Endometrial microvascular endothelial cells (primary cell): ENCODE measurements around the gene MFNG. TPM values are rescaled to one million over a fixed set of nuclear protein-coding genes. Genes with fewer than 3 reads are reported as not detected.

Experiments
- in situ Hi-C: cut with HindIII; loops from 2 replicates; pipeline ENCODE4 v1.10.0; 2017; ENCODE audit warnings: low sequenced_read_pairs, low pct_unique_long_range_greater_than_20kb; ENCODE audit errors: inconsistent ontology term
- total RNA-seq: library from RNA; depleted of rRNA; stranded (reverse); fragments of >200 nt; gene quantifications from one replicate; pipeline ENCODE4 v1.2.3, GENCODE V29; 2015; ENCODE audit errors: inconsistent ontology term

Gene MFNG
- total RNA-seq, 1 donor from 2014 or later = 321 TPM

DNA sequence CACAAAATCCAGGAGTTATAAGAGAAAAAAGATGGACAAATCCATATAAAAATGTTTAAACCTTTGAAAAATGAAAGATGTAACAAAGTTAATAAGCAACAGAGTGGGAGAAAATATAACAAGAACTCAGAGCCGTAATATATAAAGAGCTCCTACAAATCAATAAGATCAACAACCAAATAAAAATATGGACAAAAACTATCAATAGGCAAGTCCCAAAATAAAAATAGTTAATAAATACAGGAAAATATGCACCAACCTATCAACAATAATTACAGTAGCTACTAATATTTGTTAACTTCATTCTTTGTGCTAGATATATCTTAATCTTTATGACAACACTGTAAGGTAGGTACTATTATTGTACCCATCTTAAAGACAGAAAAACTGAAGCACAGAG, 30.3 kb upstream of the MFNG start:
- in situ Hi-C loops = no loop called here

DNA sequence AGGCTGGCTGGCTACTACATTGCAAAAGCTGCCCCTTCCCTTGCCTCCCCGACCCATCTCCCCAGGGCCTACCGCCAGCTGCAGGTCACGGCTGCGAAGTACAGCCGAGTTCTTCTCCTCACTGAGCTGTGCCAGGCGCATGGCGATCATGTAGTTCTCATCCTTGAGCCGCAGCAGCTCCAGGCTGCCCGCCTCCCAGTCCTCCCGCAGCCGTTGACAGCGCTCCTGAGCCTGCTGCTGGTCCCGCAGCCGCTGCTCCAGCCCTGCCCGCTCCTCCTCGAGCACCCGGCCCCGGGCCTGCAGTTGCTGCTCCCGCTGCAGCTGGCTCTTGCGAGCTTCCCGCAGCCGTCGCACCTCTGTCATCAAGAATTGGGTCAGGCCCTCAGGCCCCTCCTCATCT, 29.7 kb upstream of the MFNG start:
- in situ Hi-C loops = no loop called here

DNA sequence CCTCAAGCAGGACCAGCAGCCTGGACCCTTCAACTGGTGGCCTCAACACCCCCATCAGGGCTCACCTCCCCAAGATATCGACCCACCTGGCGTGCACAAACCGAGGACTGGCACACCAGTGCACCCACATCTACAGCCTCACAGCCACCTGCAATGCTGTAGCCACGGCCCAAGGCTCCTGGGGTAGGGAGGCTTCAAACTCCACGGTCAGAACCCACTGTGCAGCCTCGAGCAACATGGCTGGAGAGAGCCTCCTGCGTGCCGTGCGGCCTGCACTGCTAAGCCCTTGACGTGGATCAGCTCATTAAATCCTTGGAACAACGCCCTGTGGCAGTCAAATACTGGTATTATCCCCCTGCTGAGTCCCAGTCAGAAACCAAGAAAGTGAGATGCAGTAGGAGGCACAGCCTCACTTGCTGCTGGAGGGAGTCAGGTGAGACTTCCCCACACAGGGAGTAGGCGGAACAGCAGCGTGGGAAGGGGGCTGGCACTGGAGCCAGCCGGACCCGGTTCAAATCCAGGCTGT, 28.4 kb upstream of the MFNG start:
- in situ Hi-C loops = no loop called here

DNA sequence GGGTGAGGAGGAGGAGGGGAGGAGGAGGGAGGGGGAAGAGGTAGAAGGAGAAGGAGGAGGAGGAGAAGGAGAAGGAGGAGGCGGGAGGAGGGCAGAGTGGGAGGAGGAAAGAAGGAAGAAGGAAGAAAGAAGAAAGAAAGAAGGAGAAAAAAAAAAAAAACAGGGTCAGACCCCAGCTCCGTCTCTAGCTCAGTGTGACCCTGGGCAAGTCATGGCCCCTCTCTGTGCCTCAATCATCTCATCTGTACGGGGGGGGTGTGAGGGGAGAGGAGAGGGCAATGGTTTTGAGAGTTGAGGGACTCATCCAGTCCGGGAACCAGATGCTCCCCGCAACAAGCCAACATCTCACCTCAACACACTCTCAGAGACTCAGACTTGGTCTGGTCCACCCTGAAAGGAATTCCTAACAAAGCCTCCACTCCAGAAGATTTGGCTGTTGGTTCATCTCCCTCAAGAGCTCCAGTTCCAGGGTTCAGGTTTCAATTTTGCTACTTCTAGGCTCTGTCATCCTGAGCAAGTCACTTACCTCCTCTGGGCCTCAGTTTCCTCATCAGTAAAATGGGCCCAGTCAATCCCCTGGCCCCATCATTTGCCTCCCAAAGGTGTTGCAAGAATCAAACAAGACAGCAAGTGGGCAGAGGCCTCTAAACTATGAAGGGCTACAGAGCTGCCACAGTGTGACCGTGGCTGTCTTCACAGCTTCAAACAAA, 25.4 kb upstream of the MFNG start:
- in situ Hi-C loops = no loop called here

DNA sequence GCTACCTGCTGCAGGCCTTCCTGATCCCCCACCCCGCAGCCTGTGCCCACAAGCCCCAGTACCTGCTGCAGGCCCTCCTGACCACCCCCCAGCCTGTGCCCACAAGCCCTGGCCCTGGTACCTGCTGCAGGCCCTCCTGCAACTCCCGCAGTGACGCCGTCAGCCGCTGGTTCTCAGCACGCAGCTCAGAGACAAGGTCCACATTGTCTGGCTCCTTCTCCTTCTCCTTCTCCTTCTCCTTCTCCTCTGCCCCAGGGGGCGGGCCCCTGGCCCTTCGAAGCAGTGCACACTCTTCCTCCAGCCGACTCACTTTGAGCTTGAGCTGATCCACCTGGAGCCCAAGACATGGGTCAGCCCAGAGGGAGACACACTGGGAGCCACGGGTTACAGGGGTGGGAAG, 23.9 kb upstream of the MFNG start:
- in situ Hi-C loops = no loop called here

DNA sequence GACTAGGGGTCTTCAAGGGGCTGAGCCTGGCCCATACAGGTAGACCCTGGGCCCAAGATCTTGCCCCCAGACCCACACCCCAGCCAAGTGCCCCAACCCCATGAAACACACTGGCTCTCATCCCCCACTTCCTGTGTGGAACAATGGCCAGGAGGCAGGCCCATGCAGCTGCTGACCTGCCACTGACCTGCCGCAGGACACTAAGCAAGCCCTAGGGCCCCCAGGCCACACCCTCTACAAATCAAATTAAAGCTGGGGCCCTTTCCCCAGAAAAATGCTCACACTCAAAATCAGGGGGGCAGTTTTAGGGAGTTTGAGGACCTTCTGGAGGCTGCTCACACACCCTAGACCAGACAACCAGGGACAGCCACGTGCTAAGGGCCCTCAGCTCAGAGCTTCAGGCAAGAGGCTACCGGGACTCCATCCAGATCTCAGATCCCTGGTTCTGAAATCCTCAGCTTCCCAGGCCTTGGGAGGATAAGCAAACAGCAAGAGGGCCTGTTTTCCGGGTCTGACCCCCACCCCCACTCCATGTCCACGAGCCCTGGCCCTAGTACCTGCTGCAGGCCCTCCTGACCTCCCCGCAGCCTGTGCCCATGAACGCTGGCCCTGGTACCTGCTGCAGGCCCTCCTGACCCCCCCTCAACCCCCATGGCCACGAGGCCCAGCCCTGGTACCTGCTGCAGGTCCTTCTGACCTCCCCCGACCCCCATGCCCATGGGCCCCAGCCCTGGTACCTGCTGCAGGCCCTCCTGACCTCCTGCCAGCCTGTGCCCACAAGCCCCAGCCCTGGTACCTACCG, 23.1 kb upstream of the MFNG start:
- in situ Hi-C loops = no loop called here

DNA sequence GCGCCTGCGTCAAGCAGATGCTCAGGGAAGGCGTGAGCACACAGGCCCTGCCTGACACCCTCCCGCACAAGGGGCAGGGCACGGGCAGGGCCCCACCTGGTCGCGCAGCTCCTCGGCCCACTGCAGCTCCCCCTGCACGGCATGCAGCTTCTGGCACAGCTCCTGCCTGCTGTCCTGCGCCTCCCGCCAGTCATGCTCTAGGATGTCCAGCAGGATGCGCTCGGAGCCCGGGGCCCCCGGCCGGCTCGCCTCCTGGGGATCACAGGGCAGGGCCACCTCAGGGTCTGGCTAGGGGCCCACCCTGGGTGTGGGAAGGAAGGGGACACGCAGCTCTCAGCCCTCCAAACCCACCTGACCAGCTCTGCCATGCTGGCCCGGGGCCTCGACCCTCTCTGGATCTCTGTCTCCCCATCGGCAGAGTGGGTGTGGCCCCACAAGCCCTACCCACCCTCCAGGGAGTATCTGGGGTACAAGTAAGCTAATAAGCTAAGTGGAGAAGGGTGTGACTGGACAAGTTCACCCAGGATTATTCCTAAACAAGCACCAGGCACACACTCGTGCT, 22.3 kb upstream of the MFNG start:
- in situ Hi-C loops = no loop called here

DNA sequence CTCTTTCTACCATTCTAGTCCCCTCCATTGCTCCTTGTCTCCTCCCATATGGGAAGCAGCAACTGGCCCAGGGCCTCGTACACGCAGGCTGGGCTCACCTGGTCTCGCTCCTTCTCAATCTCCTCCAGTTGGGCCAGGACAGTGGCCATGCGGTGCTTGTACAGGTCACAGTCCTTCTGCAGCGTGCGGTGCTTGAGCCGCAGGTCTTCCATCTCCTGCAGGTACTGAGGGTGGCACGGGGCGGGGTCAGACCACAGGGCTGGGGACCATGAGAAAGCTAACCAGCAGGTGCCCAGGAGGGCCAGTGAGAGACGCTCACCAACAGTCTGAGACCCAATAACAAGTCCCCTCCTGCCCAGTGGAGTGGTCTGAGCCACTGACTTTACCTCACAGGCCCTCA, 21.5 kb upstream of the MFNG start:
- in situ Hi-C loops = no loop called here

DNA sequence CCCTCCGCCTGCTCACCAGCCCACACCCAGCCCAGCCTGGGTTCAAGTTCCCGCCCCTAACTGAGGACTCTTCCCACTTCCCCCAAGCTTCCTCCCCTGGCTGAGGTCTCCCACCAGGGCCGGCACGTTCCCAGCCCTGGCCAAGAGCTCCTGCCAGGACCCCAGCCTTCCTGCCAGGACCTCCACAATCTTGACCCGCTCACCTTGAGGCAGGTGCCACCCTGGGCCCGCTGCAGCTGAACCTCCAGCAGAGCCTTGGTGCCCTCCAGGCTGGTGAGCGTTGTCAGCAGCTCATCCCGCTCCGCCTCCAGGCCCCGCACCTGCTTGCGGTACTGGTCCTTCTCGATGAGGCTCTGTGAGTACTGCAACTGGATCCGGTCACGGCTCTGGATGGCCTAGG, 19.8 kb upstream of the MFNG start:
- in situ Hi-C loops = no loop called here

DNA sequence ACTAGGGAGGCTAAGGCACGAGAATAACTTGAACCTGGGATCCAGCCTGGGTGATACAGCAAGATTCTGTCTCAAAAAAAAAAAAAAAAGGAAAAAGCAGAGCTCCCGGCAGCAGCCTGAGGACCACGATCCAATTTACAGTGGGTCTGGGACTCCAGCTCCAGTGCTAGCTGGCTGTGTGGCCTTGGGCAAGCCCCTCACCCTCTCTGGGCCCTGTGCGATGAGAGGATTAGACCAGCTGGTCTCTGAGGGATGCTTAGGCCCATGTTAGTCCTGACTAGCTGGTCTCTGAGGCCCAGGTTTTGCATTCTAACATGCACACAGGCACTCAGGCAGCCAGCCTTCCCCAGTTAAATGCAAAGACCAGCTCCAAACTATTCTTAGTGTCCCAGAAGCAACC, 19.4 kb upstream of the MFNG start:
- in situ Hi-C loops = no loop called here

DNA sequence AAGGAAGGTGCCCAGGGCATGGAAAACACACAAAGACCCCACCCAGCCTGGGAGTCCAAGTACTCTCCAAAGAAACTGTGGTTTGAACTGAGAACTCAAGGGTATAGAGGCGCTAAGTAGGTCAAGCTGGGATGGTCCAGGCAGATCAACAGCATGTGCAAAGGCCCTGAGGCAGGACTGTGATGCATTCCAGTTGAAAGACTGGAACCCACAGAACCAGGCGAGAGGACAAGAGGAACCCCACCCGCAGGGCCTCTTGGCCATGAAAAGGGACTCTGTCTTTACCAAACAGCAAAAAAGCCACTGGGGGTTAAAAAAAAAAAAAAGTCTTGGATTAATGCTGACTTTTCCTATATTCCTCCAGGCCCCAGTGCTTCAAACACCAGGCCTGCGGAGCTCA, 18.8 kb upstream of the MFNG start:
- in situ Hi-C loops = no loop called here

DNA sequence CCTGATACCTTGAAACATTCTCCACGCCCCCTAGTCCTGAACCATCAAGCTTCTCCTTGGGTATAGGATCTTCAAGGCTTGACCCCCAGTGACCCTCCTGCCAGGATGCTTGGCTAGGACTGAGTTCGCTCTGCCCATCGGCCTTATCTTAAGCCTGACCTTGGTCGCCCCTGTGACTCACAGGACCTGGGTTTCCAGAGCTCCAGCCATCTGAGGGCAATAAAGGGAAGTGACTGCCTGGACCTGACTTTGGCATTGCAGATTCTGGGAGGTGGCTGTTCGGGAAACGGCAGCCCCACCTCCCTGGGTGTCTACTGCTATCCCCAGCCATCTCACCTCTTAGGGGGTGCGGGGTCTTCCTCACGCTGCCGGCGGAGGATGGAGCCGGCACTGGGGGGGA, 17.7 kb upstream of the MFNG start:
- in situ Hi-C loops = no loop called here

DNA sequence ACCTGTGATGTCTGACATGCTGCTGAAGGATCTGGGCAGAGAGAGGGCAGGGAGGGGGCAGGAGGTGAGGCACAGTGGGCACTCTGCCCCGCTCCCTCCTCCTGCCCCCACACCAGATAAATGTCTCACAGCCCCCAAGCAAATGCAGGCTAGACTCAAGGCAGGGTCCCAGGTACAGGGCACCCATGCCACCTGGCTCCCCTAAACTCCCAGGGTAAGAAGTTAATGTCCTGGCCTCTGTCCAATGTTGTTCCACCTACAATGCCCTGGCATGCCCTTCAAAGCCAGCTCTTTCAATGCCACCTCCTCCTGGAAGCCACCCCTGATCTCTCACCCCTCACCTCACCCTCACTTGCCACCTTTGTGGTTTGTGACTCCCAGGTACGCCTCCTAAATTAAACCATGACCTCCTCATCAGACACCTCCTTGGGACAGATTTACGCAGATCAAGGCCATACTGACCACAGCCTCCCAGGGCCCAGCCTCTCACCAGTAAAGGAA, 17.0 kb upstream of the MFNG start:
- in situ Hi-C loops = no loop called here

DNA sequence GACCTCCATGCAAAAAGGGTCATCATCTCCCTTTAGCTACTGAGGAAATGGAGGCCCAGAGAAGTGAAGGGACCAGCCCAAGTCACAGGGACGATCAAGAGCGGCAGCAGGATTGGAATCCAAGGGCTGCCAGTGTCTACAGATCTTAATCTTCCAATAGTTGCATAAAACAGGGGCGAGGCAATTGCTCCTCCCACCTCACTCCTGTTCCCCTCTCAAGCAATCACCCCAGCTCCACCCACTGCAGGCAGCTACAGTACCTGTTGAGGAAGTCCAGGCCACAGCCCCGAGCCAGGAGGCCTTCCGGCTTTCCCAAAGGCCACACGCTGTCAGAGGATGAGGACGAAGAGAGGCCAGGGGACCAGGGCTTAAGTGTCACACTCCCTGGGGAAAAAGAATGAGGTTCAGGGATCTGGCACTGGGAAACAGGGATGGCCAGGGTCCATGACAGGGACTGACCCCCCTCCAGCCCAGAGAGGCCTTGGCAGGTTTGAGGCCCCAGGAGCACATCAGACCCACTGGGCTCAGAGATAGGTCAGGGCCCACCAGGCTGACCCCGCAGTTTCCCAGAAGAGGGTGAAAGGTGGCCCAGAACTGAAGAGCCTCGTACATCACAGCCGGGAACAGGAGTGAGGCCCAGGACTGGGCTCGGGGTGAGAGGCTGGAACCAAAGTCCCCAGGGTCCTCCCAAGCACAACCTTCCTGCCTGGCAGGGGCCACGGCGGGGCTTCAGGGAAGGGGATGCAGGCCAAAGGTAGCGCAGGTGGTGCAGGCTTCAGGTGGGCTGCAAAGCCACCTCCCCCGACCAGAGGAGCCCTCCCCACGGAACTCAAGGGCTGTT, 16.4 kb upstream of the MFNG start:
- in situ Hi-C loops = no loop called here

DNA sequence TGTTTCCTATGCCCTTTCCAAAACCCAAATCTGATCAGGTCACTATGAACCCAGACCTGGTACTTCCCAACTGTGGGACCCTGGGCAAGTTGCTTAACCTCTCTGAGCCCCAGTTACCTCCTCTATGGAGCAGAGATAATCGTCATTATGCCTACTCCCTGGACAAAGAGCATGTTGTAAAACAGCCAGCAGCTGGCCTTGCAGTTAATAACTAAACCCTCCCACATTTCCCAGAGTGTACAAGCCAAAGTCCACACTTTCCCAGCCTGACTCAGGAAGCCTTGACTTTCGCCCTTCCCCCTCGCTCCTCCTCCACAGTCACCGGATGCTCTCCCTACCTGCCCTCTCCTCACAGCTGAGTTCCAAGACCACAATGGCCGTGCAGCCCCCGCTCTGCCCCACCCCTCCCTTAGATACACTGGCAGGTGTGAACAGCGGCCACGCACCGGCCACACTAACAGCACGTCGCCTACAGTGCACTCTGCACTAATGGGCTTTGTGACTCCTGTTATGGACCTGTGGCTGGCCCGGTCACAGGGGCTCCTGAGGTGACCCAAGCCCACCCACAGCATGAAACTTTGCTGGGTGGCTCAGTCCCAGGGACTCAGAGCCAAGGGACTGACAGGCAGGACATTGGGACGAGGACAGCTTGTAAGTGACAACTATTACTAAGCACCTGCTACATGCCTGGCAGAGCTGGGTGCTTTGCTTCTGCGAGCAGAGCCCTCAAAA, 15.6 kb upstream of the MFNG start:
- in situ Hi-C loops = no loop called here

DNA sequence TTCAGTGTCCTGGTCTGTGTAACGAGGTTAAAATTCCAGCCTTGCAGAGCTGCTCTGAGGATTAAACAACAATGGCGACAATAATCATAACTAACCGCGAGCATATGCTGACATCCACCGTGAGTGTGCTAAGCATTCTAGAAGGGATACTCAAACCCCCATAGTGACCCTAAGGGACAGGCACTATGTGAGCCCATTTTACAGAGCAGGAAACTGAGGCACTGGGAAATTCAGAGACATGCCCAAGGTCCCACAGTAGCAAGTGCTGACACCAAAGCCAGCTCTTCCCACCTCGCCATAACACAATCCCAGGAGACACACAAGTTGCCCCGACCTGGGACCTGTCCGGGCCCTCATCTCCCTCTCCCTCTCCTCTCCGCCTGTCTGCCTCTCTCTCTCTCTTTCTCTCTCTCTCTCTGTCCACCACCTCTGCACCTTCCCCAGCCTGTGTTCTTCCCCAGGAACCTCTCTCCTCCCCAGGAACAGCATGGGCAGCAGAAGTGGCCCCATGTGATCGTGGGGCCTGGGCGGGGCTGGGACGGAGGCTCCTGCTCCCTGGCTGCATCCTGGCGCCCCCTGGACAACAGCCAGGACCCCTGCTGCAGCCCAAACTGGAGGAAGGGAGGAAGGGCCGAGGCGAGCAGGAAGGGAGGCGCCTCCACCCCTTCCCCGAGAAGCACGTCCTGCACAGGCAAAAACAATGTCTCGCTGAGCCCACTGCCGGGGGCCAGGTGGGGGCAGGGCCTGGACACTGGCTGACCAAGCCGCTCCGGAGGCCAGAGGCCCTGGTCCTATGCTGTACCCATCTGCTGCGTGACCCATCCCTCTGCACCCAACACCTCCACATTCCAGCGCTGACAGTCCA, 14.8 kb upstream of the MFNG start:
- in situ Hi-C loops = no loop called here

DNA sequence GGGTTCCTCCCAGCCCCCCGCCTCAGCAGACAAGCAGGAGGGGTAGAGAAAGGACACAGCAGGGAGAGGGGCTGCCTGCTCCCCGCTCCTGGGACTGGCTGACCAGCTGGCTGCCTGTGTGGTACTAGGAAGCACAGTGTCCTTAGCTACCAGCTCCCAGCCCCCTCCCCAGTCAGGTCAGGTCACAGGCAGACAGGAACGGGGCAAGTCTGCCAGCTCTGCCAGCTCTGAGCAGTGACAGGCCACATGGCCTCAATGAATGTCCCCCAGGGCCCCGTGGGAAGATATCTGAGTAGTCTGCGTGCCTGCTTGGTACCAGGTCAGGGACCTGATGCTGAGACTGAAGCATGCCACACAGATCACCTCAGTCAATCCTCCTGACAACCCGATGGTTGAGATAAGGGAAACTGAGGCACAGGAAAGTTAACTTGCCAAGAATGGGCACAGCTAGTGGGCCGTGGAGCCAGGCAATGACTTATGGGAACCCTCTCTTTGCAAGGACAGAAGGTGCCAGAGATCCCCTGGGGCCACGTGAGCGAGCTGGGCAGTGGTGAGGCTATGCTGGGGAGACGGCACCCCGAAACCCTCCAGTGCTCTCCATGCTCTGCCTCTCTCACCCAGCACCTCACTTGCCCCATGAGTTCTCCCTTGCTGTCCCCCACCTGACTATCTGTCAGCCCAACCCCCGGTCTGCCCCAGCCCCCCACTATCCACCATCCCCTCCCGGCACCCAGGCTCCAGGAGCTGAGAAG, 13.8 kb upstream of the MFNG start:
- in situ Hi-C loops = no loop called here
